ENCODE measurements around the gene PPP2R2D.

Gene PPP2R2D

DNA sequence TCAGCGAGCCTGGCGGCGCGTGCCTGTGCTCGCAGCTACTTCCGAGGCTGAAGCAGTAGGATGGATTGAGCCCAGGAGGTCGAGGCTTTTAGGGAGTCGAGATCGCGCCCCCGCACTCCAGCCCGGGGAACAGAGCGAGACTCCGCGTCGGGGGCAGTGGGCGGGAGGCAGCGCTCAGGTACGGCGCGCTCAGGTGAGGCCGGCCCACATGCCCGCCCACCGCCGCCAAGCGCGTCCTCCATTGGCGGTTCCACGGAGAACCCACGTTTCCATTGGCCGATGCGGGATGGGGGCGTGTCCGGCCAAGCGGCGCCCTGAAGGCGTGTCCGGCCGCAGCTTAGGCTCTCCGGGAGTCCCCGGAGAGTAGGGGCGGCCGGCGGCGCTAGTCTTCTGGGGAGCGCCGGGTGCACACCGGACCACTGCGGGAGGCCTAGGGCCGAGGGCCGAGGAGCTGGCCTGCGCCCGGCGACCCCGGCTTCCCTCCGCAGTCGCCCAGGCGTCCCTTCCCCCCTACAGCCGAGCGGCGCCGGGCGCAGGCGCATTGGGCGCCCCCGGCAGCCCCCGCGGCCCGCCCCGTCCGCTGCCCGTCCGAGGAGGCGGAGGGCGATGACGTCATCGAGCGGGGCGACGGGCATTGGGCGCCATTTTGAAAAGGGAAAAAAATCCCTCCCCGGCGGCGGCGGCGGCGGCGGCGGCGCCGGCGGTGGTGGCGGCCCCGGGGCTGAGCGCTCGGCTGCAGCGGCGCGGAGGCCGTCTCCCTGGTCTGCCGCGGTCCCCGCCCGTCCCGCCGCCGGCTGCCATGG lies at the start of gene PPP2R2D:
PPP2R2D (plus strand) TSS at position 659 of the 803 bp plus-strand sequence; CDS start at position 800, 141 bp downstream.
- peak; percentile 56 for DNase-seq

- no peak for DNase-seq
Observed at GRCh38 chr10:131851346-131851745, 49.5 kb upstream of the PPP2R2D start.

- DNase-seq, result no peak
Observed at GRCh38 chr10:131852176-131852822, 48.5 kb upstream of the PPP2R2D start.

- DNase-seq, result no peak
Observed at GRCh38 chr10:131852823-131853609, 47.8 kb upstream of the PPP2R2D start.

DNA sequence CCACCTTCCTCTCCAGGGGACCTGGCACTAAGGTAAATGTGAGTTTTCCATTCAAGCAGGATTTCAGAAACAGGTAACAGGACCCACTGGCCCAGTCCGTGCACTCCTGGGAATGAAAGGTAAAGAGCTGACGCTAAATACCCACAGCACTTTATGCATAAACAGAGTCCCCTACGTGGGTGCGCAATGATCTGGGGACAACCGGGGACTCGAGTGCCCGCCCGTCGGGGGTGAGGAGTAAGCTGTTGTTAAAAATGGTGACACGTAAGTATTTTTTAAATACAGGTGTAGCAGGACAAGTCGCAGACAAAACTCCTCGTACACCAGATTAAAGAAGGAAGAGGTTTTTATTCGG lies 47.2 kb upstream of the PPP2R2D start:
- no peak for DNase-seq

GRCh38 chr10:131854579-131855335 lies 46.1 kb upstream of the PPP2R2D start:
- no peak for DNase-seq

DNA sequence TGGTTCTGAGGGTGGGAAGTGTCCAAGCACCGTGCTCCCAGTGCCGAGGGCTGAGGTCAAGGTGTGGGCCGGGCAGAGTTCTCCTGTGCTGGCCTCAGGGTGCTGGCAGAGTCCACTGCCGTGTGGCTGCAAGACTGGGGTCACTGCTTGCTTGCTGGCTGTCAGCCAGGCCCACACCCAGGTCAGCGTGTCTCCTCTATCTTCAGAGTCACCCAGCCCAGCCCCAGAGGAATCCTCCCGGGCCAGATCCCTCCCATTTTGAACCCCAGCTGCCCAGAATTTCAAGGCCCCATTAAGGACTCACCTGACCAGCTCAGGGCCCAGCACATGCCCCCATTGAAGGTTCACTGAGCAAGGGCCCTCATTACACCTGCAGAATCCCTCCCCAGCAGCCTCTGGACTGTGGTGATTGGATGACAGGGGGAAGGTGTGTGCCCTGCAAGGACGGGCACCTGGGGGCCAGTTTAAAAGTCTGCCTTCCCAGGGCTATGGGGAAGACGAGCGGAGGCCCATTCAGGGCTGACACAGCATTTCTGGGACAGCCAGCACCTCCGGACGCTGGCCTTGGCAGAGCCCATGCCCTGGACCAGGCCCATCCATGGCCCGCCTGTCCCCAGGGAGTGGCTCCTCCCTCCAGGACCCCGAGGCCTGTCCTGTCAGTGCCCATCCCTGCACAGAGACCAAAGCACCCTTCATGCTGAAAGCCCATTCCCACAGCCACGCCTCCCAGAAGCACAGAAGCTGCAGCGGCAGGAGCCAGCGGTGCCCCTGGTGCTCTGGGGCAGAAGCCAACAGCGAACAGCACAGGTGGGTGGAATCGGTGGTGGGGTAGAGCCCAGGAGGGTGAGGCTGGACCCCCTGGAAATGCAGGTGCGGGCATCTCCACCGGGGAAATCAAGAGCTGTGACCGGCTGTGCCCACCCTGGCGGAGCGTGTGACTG lies 45.1 kb upstream of the PPP2R2D start:
- DNase-seq, result no peak

DNA sequence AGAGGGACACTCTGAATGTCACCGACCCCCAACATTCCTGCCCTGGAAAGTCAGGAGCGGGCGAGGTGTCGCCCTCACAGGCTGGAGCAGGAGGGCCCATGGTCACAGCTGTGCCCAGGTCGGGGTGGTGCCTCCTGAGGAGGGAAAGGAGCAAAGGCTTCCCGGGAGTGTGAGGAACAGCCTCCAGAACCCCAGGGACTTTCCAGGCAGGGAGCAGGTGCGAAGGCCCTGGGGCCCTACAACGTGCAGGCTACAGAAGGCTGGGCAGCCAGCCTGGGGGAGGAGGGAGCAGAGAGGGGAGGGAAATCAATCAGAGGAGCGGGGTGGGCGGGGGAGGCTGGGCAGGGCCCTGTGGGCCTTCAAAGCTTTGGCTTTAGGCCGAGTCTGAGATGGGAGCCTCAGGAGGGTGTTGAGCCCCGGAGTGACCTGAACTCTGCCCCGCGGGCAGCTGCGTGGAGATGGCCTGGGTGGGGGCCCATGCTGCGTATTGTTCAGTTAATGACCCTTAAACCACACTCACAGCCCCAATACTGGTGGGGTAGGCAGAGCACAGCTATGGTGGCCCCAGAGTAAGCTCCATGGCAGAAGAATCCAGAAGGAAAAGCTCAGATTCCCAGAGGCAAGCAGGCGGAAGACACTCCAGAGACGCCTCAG lies 44.2 kb upstream of the PPP2R2D start:
- no peak for DNase-seq

DNA sequence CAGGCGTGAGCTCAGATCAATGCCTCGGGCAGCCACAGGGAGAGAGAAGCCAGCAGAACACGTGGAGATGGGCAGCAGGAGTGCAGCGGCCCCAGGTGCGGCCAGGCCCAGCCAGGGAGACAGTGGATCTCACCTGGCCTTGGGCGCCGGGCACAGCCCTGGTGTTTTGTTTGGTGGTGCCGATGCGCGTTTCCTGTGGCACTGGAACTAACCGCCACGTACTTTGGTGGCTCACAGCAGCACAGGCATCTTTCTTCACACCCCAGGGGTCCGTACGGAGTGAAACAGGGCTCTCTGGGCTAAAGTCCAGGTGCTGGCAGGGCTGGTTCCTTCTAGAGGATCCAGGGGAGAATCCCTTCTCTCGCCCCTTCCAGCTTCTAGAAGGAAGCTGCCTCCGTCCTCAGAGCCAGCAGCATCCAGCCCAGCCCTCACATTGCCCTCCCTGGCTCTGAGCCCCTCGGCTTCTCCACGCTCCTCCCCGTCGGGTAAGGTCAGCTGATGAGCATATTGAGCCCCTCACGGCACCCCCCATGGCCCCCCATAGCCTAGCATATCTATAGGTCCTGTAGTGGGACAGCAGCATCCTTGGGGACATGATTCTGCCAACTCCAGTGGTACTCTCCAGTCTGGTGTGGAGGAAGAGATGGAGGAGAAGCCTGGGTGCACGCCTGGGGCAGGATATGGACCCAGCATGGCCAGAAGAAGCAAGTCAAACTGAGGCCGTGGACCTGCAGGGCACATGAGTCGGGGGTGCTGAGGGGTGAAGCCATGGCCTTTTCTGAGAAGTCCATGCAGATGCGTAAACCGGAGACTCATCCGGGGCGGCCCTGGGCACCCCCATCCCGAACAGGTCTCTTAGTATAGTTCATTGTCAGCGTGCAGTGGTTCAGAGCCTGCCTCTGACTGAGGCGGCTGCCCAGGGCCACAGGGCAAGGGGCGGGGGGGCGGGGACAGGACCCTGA lies 43.4 kb upstream of the PPP2R2D start:
- DNase-seq, result no peak

GRCh38 chr10:131858118-131858515 lies 42.7 kb upstream of the PPP2R2D start:
- DNase-seq, result no peak

- DNase-seq, result no peak
Observed at GRCh38 chr10:131858583-131859340, 42.0 kb upstream of the PPP2R2D start.

- DNase-seq, result no peak
Observed at GRCh38 chr10:131859341-131860020, 41.3 kb upstream of the PPP2R2D start.

GRCh38 chr10:131860311-131860710 lies 40.5 kb upstream of the PPP2R2D start:
- no peak for DNase-seq

GRCh38 chr10:131860806-131861440 lies 39.9 kb upstream of the PPP2R2D start:
- DNase-seq, result no peak

GRCh38 chr10:131862548-131862947 lies 38.3 kb upstream of the PPP2R2D start:
- no peak for DNase-seq

- DNase-seq, result no peak
Observed at GRCh38 chr10:131865223-131865917, 35.4 kb upstream of the PPP2R2D start.

- no peak for DNase-seq
Observed at GRCh38 chr10:131866673-131867072, 34.1 kb upstream of the PPP2R2D start.
